RWPE1 (cell line): ENCODE results near the gene TH.

Experiments
- CTCF ChIA-PET: fragments of 350-600 bp; sonication (Branson Sonifier 250); formaldehyde crosslinking; extraction: SDS; loops from one replicate; lab custom pipeline; 2021; lab: Yijun Ruan, JAX
- POLR2A ChIA-PET: fragments of 400-600 bp; formaldehyde crosslinking; extraction: SDS; loops from one replicate; lab custom pipeline; 2020; ENCODE audit warnings: antibody characterized with exemption; ENCODE audit not compliant: low non-redundant PET; lab: Yijun Ruan, JAX
- DNase-seq: peaks from one replicate; pipeline ENCODE4 v3.0.0; 2012; ENCODE audit warnings: low spot score
- H3K27ac ChIP-seq: fragments of 450-650 bp; 2 replicates; pipeline ENCODE4 v1.5.1; 2017
- CTCF ChIP-seq: fragments of 450-650 bp; conservative IDR thresholded peaks from 2 replicates; pipeline ENCODE4 v1.5.1; 2017; ENCODE audit warnings: low read depth, mild to moderate bottlenecking

Gene TH

GRCh38 chr11:2114430-2115241 lies 57.0 kb downstream of the TH start:
- DNase-seq: no peak
- no peak for TF ChIP-seq CTCF
- CTCF ChIA-PET: interaction anchor here (1.2 to 1.3 kb wide), 2 partner anchors 37 to 78 kb away, joined by 4 to 10 read pairs; no protein-coding TSS in a partner anchor
- no peak overlapping the region for H3K27ac ChIP-seq
- POLR2A ChIA-PET: no interaction called here
